ENCODE results near the gene VIT.

Gene VIT

GRCh38 chr2:36762764-36763490 lies 66.4 kb downstream of the VIT start:
- POLR2A ChIA-PET = no interaction called here
- Histone ChIP-seq H3K27me3 (replicated peaks in 2 of 5; ENCODE audit: control insufficient read depth in 4 of 5, insufficient read depth in 5 of 5, low read length in 4 of 5) (peaks cover 0 to 2% (median 0%) of the 10 kb centered on the region in 5 experiments), H3K4me3 (ENCODE audit: control insufficient read depth in 1 of 7, extremely low read depth in 1 of 7, insufficient read depth in 4 of 7, low read depth in 2 of 7, low read length in 6 of 7) (no peak overlapping the region), H3K4me1 (ENCODE audit: control extremely low read depth in 1 of 4, control insufficient read depth in 4 of 4, insufficient read depth in 4 of 4, low read length in 3 of 4) (no peaks in the 10 kb centered on the region), H3K36me3 (ENCODE audit: control insufficient read depth in 4 of 4, insufficient read depth in 4 of 4, low read length in 3 of 4) (no peaks in the 10 kb centered on the region), H3K9me3 (ENCODE audit: control extremely low read depth in 1 of 5, control insufficient read depth in 4 of 5, insufficient read depth in 2 of 5, low read depth in 1 of 5, low read length in 4 of 5) (peaks cover 0 to 3% (median 3%) of the 10 kb centered on the region in 5 experiments), H3K27ac (ENCODE audit: insufficient read depth in 1 of 2, low read depth in 1 of 2, low read length in 2 of 2, poor library complexity in 1 of 2, severe bottlenecking in 2 of 2) (no peak overlapping the region)
- DNase-seq = no peak
- CTCF ChIA-PET = no interaction called here
- WGBS (ENCODE audit: insufficient coverage) = 90% methylated on average over 8 of the region's 9 CpGs

- peak in 2 of 3 donors; percentile 10 to 18 for DNase-seq
- ChIA-PET POLR2A (no interaction called here), CTCF (interaction anchor here (0.6 to 0.8 kb wide), 3 partner anchors 9 to 215 kb away, joined by 3 read pairs; no protein-coding TSS in a partner anchor)
- H3K27ac ChIP-seq (ENCODE audit: insufficient read depth in 1 of 2, low read depth in 1 of 2, low read length in 2 of 2, poor library complexity in 1 of 2, severe bottlenecking in 2 of 2) = no peak overlapping the region
- 100% methylated on average over 1 of the region's 2 CpGs for WGBS (ENCODE audit: insufficient coverage)
- peaks cover 0 to 3% (median 3%) of the 10 kb centered on the region in 5 experiments for H3K9me3 ChIP-seq (ENCODE audit: control extremely low read depth in 1 of 5, control insufficient read depth in 4 of 5, insufficient read depth in 2 of 5, low read depth in 1 of 5, low read length in 4 of 5)
- H3K36me3 ChIP-seq (ENCODE audit: control insufficient read depth in 4 of 4, insufficient read depth in 4 of 4, low read length in 3 of 4) = no peaks in the 10 kb centered on the region
- H3K27me3 ChIP-seq (replicated peaks in 2 of 5; ENCODE audit: control insufficient read depth in 4 of 5, insufficient read depth in 5 of 5, low read length in 4 of 5) = no peaks in the 10 kb centered on the region
- H3K4me3 ChIP-seq (ENCODE audit: control insufficient read depth in 1 of 7, extremely low read depth in 1 of 7, insufficient read depth in 4 of 7, low read depth in 2 of 7, low read length in 6 of 7) = no peak overlapping the region
- no peaks in the 10 kb centered on the region for H3K4me1 ChIP-seq (ENCODE audit: control extremely low read depth in 1 of 4, control insufficient read depth in 4 of 4, insufficient read depth in 4 of 4, low read length in 3 of 4)
Observed at GRCh38 chr2:36769106-36769505, 72.6 kb downstream of the VIT start.

- WGBS (ENCODE audit: insufficient coverage) = 76% methylated on average over 9 of the region's 11 CpGs
- no peak overlapping the region for H3K4me3 ChIP-seq (ENCODE audit: control insufficient read depth in 1 of 7, extremely low read depth in 1 of 7, insufficient read depth in 4 of 7, low read depth in 2 of 7, low read length in 6 of 7)
- no peaks in the 10 kb centered on the region for H3K27me3 ChIP-seq (replicated peaks in 2 of 5; ENCODE audit: control insufficient read depth in 4 of 5, insufficient read depth in 5 of 5, low read length in 4 of 5)
- CTCF ChIA-PET = interaction anchor here (0.8 to 1.4 kb wide), 5 partner anchors 8 to 93 kb away, joined by 3 to 6 read pairs (median 3); no protein-coding TSS in a partner anchor
- peaks cover 0 to 2% (median 0%) of the 10 kb centered on the region in 5 experiments for H3K9me3 ChIP-seq (ENCODE audit: control extremely low read depth in 1 of 5, control insufficient read depth in 4 of 5, insufficient read depth in 2 of 5, low read depth in 1 of 5, low read length in 4 of 5)
- H3K36me3 ChIP-seq (ENCODE audit: control insufficient read depth in 4 of 4, insufficient read depth in 4 of 4, low read length in 3 of 4) = no peaks in the 10 kb centered on the region
- POLR2A ChIA-PET = no interaction called here
- H3K4me1 ChIP-seq (ENCODE audit: control extremely low read depth in 1 of 4, control insufficient read depth in 4 of 4, insufficient read depth in 4 of 4, low read length in 3 of 4) = no peaks in the 10 kb centered on the region
- H3K27ac ChIP-seq (ENCODE audit: insufficient read depth in 1 of 2, low read depth in 1 of 2, low read length in 2 of 2, poor library complexity in 1 of 2, severe bottlenecking in 2 of 2) = no peak overlapping the region
- DNase-seq = peak; percentile 36 to 57 (median 57)
Observed at GRCh38 chr2:36770542-36771287, 74.2 kb downstream of the VIT start.

- Histone ChIP-seq H3K36me3 (ENCODE audit: control insufficient read depth in 4 of 4, insufficient read depth in 4 of 4, low read length in 3 of 4) (no peaks in the 10 kb centered on the region), H3K27ac (ENCODE audit: insufficient read depth in 1 of 2, low read depth in 1 of 2, low read length in 2 of 2, poor library complexity in 1 of 2, severe bottlenecking in 2 of 2) (no peak overlapping the region), H3K4me1 (ENCODE audit: control extremely low read depth in 1 of 4, control insufficient read depth in 4 of 4, insufficient read depth in 4 of 4, low read length in 3 of 4) (no peaks in the 10 kb centered on the region), H3K4me3 (ENCODE audit: control insufficient read depth in 1 of 7, extremely low read depth in 1 of 7, insufficient read depth in 4 of 7, low read depth in 2 of 7, low read length in 6 of 7) (no peak overlapping the region), H3K27me3 (replicated peaks in 2 of 5; ENCODE audit: control insufficient read depth in 4 of 5, insufficient read depth in 5 of 5, low read length in 4 of 5) (no peaks in the 10 kb centered on the region), H3K9me3 (ENCODE audit: control extremely low read depth in 1 of 5, control insufficient read depth in 4 of 5, insufficient read depth in 2 of 5, low read depth in 1 of 5, low read length in 4 of 5) (no peaks in the 10 kb centered on the region)
- DNase-seq = no peak
- WGBS (ENCODE audit: insufficient coverage) = 100% methylated on average over 2 of the region's 3 CpGs
- ChIA-PET CTCF (interaction anchor here (2.5 kb wide), 1 partner anchor 11 kb away, joined by 8 read pairs; no protein-coding TSS in a partner anchor), POLR2A (no interaction called here)
Observed at GRCh38 chr2:36771671-36772070, 75.2 kb downstream of the VIT start.

- ChIA-PET CTCF (interaction anchor here (1.7 to 2.5 kb wide), 3 partner anchors 8 to 25 kb away, joined by 4 to 9 read pairs (median 8); no protein-coding TSS in a partner anchor), POLR2A (no interaction called here)
- no peaks in the 10 kb centered on the region for H3K36me3 ChIP-seq (ENCODE audit: control insufficient read depth in 4 of 4, insufficient read depth in 4 of 4, low read length in 3 of 4)
- H3K27ac ChIP-seq (ENCODE audit: insufficient read depth in 1 of 2, low read depth in 1 of 2, low read length in 2 of 2, poor library complexity in 1 of 2, severe bottlenecking in 2 of 2) = no peak overlapping the region
- H3K4me3 ChIP-seq (ENCODE audit: control insufficient read depth in 1 of 7, extremely low read depth in 1 of 7, insufficient read depth in 4 of 7, low read depth in 2 of 7, low read length in 6 of 7) = no peak overlapping the region
- H3K4me1 ChIP-seq (ENCODE audit: control extremely low read depth in 1 of 4, control insufficient read depth in 4 of 4, insufficient read depth in 4 of 4, low read length in 3 of 4) = no peaks in the 10 kb centered on the region
- DNase-seq = no peak
- no peaks in the 10 kb centered on the region for H3K27me3 ChIP-seq (replicated peaks in 2 of 5; ENCODE audit: control insufficient read depth in 4 of 5, insufficient read depth in 5 of 5, low read length in 4 of 5)
- no peaks in the 10 kb centered on the region for H3K9me3 ChIP-seq (ENCODE audit: control extremely low read depth in 1 of 5, control insufficient read depth in 4 of 5, insufficient read depth in 2 of 5, low read depth in 1 of 5, low read length in 4 of 5)
- WGBS (ENCODE audit: insufficient coverage) = 91% methylated on average over 4 of the region's 7 CpGs
Observed at GRCh38 chr2:36773947-36774346, 77.4 kb downstream of the VIT start.

- no peak overlapping the region for H3K4me3 ChIP-seq (ENCODE audit: control insufficient read depth in 1 of 7, extremely low read depth in 1 of 7, insufficient read depth in 4 of 7, low read depth in 2 of 7, low read length in 6 of 7)
- no peak for DNase-seq
- H3K9me3 ChIP-seq (ENCODE audit: control extremely low read depth in 1 of 5, control insufficient read depth in 4 of 5, insufficient read depth in 2 of 5, low read depth in 1 of 5, low read length in 4 of 5) = no peaks in the 10 kb centered on the region
- no peak overlapping the region for H3K27ac ChIP-seq (ENCODE audit: insufficient read depth in 1 of 2, low read depth in 1 of 2, low read length in 2 of 2, poor library complexity in 1 of 2, severe bottlenecking in 2 of 2)
- no peaks in the 10 kb centered on the region for H3K36me3 ChIP-seq (ENCODE audit: control insufficient read depth in 4 of 4, insufficient read depth in 4 of 4, low read length in 3 of 4)
- H3K27me3 ChIP-seq (replicated peaks in 2 of 5; ENCODE audit: control insufficient read depth in 4 of 5, insufficient read depth in 5 of 5, low read length in 4 of 5) = no peaks in the 10 kb centered on the region
- H3K4me1 ChIP-seq (ENCODE audit: control extremely low read depth in 1 of 4, control insufficient read depth in 4 of 4, insufficient read depth in 4 of 4, low read length in 3 of 4) = no peaks in the 10 kb centered on the region
- ChIA-PET POLR2A (no interaction called here), CTCF (interaction anchor here (1.1 to 2.3 kb wide), 4 partner anchors 9 to 27 kb away, joined by 3 to 13 read pairs (median 4); no protein-coding TSS in a partner anchor)
- 89% methylated on average over 1 of the region's 3 CpGs for WGBS (ENCODE audit: insufficient coverage)
Observed at GRCh38 chr2:36775261-36775660, 78.8 kb downstream of the VIT start.

- ChIA-PET POLR2A (interaction anchor here (0.6 kb wide), 1 partner anchor 306 kb away, joined by 3 read pairs; no protein-coding TSS in a partner anchor), CTCF (interaction anchor here (1.1 to 2.3 kb wide), 3 partner anchors 9 to 17 kb away, joined by 3 to 13 read pairs (median 4); no protein-coding TSS in a partner anchor)
- DNase-seq = no peak
- H3K27me3 ChIP-seq (replicated peaks in 2 of 5; ENCODE audit: control insufficient read depth in 4 of 5, insufficient read depth in 5 of 5, low read length in 4 of 5) = no peaks in the 10 kb centered on the region
- H3K4me3 ChIP-seq (ENCODE audit: control insufficient read depth in 1 of 7, extremely low read depth in 1 of 7, insufficient read depth in 4 of 7, low read depth in 2 of 7, low read length in 6 of 7) = no peak overlapping the region
- WGBS (ENCODE audit: insufficient coverage) = 100% methylated on average over 3 of the region's 4 CpGs
- H3K4me1 ChIP-seq (ENCODE audit: control extremely low read depth in 1 of 4, control insufficient read depth in 4 of 4, insufficient read depth in 4 of 4, low read length in 3 of 4) = no peaks in the 10 kb centered on the region
- no peaks in the 10 kb centered on the region for H3K36me3 ChIP-seq (ENCODE audit: control insufficient read depth in 4 of 4, insufficient read depth in 4 of 4, low read length in 3 of 4)
- H3K9me3 ChIP-seq (ENCODE audit: control extremely low read depth in 1 of 5, control insufficient read depth in 4 of 5, insufficient read depth in 2 of 5, low read depth in 1 of 5, low read length in 4 of 5) = no peaks in the 10 kb centered on the region
- no peak overlapping the region for H3K27ac ChIP-seq (ENCODE audit: insufficient read depth in 1 of 2, low read depth in 1 of 2, low read length in 2 of 2, poor library complexity in 1 of 2, severe bottlenecking in 2 of 2)
Observed at GRCh38 chr2:36775806-36776205, 79.3 kb downstream of the VIT start.
